Kidney (tissue), 14 donors: ENCODE measurements around the gene GNG8. TPM values are rescaled to one million over a fixed set of nuclear protein-coding genes. Genes with fewer than 3 reads are reported as not detected.

Source experiments
- DNase-seq, 5 donors: peaks; one replicate each; pipeline ENCODE4 v3.0.0-alpha.2; 2013 to 2020
- FAIRE-seq: peaks from 2 replicates; lab custom pipeline; 2012; peaks lifted over from hg19 to GRCh38; lab: Jason Lieb, UNC
- H3K27ac ChIP-seq, 2 donors: one replicate each; pipeline ENCODE4 v1.7.0; 2013; ENCODE audit warnings: low read depth in 2 of 2, low read length in 2 of 2, inconsistent platforms in 1 of 2
- H3K27me3 ChIP-seq: one replicate; pipeline ENCODE4 v1.7.1; 2013; ENCODE audit warnings: low read length, inconsistent platforms; ENCODE audit not compliant: control insufficient read depth, insufficient read depth
- H3K36me3 ChIP-seq, 3 donors: one replicate each; pipeline versions ENCODE4 v1.7.0 to v1.7.1; 2013; ENCODE audit warnings: low read length in 3 of 3, control low read depth in 1 of 3, inconsistent platforms in 1 of 3; ENCODE audit not compliant: insufficient read depth in 3 of 3, control insufficient read depth in 2 of 3
- H3K4me1 ChIP-seq, 3 donors: one replicate each; pipeline versions ENCODE4 v1.7.0 to v1.7.1; 2013; ENCODE audit warnings: low read length in 3 of 3, inconsistent platforms in 1 of 3, low read depth in 1 of 3; ENCODE audit not compliant: control insufficient read depth in 2 of 3, insufficient read depth in 2 of 3
- H3K4me3 ChIP-seq, 3 donors: one replicate each; pipeline versions ENCODE4 v1.7.0 to v1.8.1; 2013; ENCODE audit warnings: low read length in 3 of 3, control low read depth in 1 of 3, inconsistent platforms in 1 of 3
- H3K9ac ChIP-seq, 3 donors: one replicate each; pipeline versions ENCODE4 v1.7.0 to v1.7.1; 2013; ENCODE audit warnings: low read length in 3 of 3, control low read depth in 1 of 3, inconsistent platforms in 1 of 3
- H3K9me3 ChIP-seq, 3 donors: one replicate each; pipeline versions ENCODE4 v1.7.0 to v1.7.1; 2013; ENCODE audit warnings: low read length in 3 of 3, control low read depth in 1 of 3, inconsistent platforms in 1 of 3; ENCODE audit not compliant: control insufficient read depth in 2 of 3, insufficient read depth in 1 of 3
- intact Hi-C: fragments of 100-400 bp; cut with DNase I; formaldehyde crosslinking; loops from one replicate; pipeline ENCODE4 v1.11.1; 2022
- polyA plus RNA-seq: library from polyadenylated mRNA; stranded (reverse); fragments of 350-450 nt; fragmentation: Illumina TruSeq; extraction: RNeasy Lipid Tissue Mini Kit (QIAGEN cat#74804); gene quantifications from one replicate; pipeline ENCODE4 v1.2.3, GENCODE V29; 2014; ENCODE audit warnings: low read depth, low replicate concordance; ENCODE audit not compliant: insufficient read depth
- total RNA-seq: library from RNA; stranded (reverse); fragmentation: NEBNext Ultra II Directional; extraction: Animal tissue kit (Norgen Biotek cat#: 25700); gene quantifications from one replicate; pipeline ENCODE4 v1.2.1, GENCODE V29; 2021
- TF ChIP-seq, protein P1 (sequence below): IDR thresholded peaks from 3 replicates; pipeline ENCODE4 v1.5.1; 2012; ENCODE audit warnings: mild to moderate bottlenecking, moderate library complexity, borderline replicate concordance; ENCODE audit not compliant: insufficient read depth; ENCODE audit errors: extremely low read depth
- donor health status: control.
- donor health status: control.
- donor health status: control.
- donor health status: control.
- donor health status: control.
- donor health status: DM: yes; HTN: yes; CAD: no.
- donor health status: Normal renal cell carcinoma (clear cell type).

The GNG8 gene
- total and polyA plus RNA-seq, 2 donors from 2014 or later = not detected

DNA sequence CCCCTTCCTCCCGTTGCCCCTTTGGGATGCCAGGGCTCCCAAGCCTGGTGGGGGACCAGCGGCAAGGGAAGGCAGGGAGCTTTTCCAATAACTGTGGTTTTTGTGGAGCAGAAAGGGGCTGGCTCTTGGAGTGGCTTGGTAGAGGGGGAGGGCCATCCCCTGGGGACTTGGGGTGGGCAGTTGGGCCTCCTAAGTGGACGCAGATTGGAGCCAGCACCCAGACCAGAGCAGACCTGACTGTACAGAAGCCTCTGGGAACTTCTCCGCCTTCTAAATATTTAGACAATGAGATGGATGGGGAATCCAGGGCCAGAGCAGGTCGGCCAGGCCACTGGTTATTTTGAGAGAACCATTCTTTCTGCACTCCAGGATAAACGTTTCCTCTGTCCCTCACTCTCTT lies 15.3 kb downstream of the GNG8 start:
- H3K36me3 ChIP-seq = no peaks in the 10 kb centered on the region
- peak overlapping the region in 1 of 3 donors; percentile 19 for H3K9ac ChIP-seq
- TF ChIP-seq, protein P1, sequence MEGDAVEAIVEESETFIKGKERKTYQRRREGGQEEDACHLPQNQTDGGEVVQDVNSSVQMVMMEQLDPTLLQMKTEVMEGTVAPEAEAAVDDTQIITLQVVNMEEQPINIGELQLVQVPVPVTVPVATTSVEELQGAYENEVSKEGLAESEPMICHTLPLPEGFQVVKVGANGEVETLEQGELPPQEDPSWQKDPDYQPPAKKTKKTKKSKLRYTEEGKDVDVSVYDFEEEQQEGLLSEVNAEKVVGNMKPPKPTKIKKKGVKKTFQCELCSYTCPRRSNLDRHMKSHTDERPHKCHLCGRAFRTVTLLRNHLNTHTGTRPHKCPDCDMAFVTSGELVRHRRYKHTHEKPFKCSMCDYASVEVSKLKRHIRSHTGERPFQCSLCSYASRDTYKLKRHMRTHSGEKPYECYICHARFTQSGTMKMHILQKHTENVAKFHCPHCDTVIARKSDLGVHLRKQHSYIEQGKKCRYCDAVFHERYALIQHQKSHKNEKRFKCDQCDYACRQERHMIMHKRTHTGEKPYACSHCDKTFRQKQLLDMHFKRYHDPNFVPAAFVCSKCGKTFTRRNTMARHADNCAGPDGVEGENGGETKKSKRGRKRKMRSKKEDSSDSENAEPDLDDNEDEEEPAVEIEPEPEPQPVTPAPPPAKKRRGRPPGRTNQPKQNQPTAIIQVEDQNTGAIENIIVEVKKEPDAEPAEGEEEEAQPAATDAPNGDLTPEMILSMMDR = no peak
- no peak for FAIRE-seq
- H3K4me3 ChIP-seq = no peak overlapping the region
- peaks cover 0 to 11% (median 9%) of the 10 kb centered on the region in 3 donors for H3K4me1 ChIP-seq
- intact Hi-C loops = no loop called here
- H3K27ac ChIP-seq = peak overlapping the region; percentile 47 to 63
- DNase-seq = no peak
- no peaks in the 10 kb centered on the region for H3K27me3 ChIP-seq
- no peaks in the 10 kb centered on the region for H3K9me3 ChIP-seq

- DNase-seq (no peak), FAIRE-seq (no peak)
- no peak overlapping the region for H3K9ac ChIP-seq
- peaks cover 0 to 7% (median 6%) of the 10 kb centered on the region in 3 donors for H3K4me1 ChIP-seq
- no peak overlapping the region for H3K27ac ChIP-seq
- no peaks in the 10 kb centered on the region for H3K36me3 ChIP-seq
- intact Hi-C loops = no loop called here
- no peaks in the 10 kb centered on the region for H3K9me3 ChIP-seq
- no peaks in the 10 kb centered on the region for H3K27me3 ChIP-seq
- H3K4me3 ChIP-seq = no peak overlapping the region
- TF ChIP-seq, protein P1 = no peak
Observed at GRCh38 chr19:46620267-46620666, 15.7 kb downstream of the GNG8 start.

DNA sequence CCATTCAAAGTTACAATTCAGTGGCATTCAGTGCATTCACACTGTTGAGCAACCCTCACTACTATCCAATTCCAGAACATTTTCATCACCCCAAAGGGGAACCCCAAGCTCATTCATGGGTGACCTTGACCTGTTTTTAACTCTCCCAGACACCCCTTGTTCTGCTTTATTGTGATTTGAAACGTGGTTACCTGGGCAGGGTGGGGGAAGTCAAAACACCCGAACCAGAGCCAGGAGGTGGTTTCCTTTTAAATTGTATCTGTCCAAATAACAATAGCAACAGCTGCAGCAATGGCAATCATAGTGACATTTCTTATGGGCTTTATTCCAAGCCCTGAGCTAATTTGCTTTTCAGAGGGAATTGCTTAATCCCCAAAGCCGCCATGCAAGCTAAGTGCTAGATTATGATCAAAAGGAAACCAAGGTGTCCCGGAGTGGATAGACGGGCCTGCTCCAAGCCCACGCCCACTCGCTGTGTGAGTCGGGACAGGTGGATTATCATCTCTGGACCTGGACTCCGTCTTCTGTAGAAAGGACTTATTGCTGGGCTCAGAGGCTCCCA lies 17.3 kb downstream of the GNG8 start:
- Histone ChIP-seq H3K9ac (no peak overlapping the region), H3K9me3 (no peaks in the 10 kb centered on the region), H3K27me3 (no peaks in the 10 kb centered on the region), H3K4me3 (no peak overlapping the region), H3K27ac (no peak overlapping the region), H3K36me3 (no peaks in the 10 kb centered on the region), H3K4me1 (peaks cover 0 to 7% (median 4%) of the 10 kb centered on the region in 3 donors)
- FAIRE-seq (no peak), DNase-seq (peak in 1 of 5 donors; percentile 28)
- TF ChIP-seq, protein P1 = no peak
- intact Hi-C loops = no loop called here

- intact Hi-C loops = no loop called here
Observed at GRCh38 chr19:46617601-46618000, 18.4 kb downstream of the GNG8 start.

More at GRCh38 chr19:46617601-46618000, 18.4 kb downstream of the GNG8 start:
- TF ChIP-seq, protein P1 = no peak
- Histone ChIP-seq H3K27me3 (no peaks in the 10 kb centered on the region), H3K36me3 (no peaks in the 10 kb centered on the region), H3K27ac (no peak overlapping the region), H3K4me3 (no peak overlapping the region), H3K9me3 (no peaks in the 10 kb centered on the region), H3K9ac (no peak overlapping the region), H3K4me1 (peaks cover 0 to 7% (median 4%) of the 10 kb centered on the region in 3 donors)
- FAIRE-seq (no peak), DNase-seq (peak in 1 of 5 donors; percentile 46)
